DND-41 (cell line): ENCODE measurements around the gene TBC1D1.

Experiments used
- ATAC-seq: fragments of 200-7000 bp; cut with Tn5 transposase; 3 replicates; pipeline ENCODE4 v1.9.1; 2021; ENCODE audit warnings: low read depth; ENCODE audit not compliant: insufficient read depth
- DNase-seq: peaks from one replicate; pipeline ENCODE4 v3.0.0-alpha.2; 2020
- H2AFZ ChIP-seq: 2 replicates; pipeline ENCODE4 v1.6.0; 2012; ENCODE audit warnings: low read depth, low read length
- H3K27ac ChIP-seq: 2 replicates; pipeline ENCODE4 v1.5.1; 2012; ENCODE audit warnings: low read length, inconsistent platforms
- H3K27me3 ChIP-seq: fragments of 200-600 bp; sonication (generic); 2 replicates; pipeline ENCODE4 v1.6.0; 2012; ENCODE audit warnings: low read length, mild to moderate bottlenecking, inconsistent platforms; ENCODE audit not compliant: insufficient read depth, poor library complexity
- H3K36me3 ChIP-seq: 2 replicates; pipeline ENCODE4 v1.5.1; 2012; ENCODE audit warnings: low read length, inconsistent platforms; ENCODE audit not compliant: insufficient read depth
- H3K4me1 ChIP-seq: 2 replicates; pipeline ENCODE4 v1.5.1; 2012; ENCODE audit warnings: mild to moderate bottlenecking, low read length; ENCODE audit not compliant: insufficient read depth
- H3K4me2 ChIP-seq: 2 replicates; pipeline ENCODE4 v1.6.0; 2012; ENCODE audit warnings: mild to moderate bottlenecking, moderate library complexity, low read length, inconsistent platforms; ENCODE audit not compliant: insufficient read depth
- H3K4me3 ChIP-seq, 2 experiments: fragments of 200-600 bp in 1 of 2; shearing (Covaris generic) in 1 of 2; 2 replicates each; pipeline ENCODE4 v1.5.1; 2012 to 2016; ENCODE audit warnings: inconsistent platforms in 2 of 2, low read length in 2 of 2, mild to moderate bottlenecking in 2 of 2, low read depth in 1 of 2, moderate library complexity in 1 of 2
- H3K79me2 ChIP-seq: 2 replicates; pipeline ENCODE4 v1.6.0; 2012; ENCODE audit warnings: low read length, inconsistent platforms; ENCODE audit not compliant: insufficient read depth
- H3K9ac ChIP-seq: 2 replicates; pipeline ENCODE4 v1.6.0; 2012; ENCODE audit warnings: low read depth, mild to moderate bottlenecking, inconsistent platforms, low read length, moderate library complexity
- H3K9me3 ChIP-seq: 2 replicates; pipeline ENCODE4 v1.5.1; 2012; ENCODE audit warnings: low read length, moderate library complexity, mild to moderate bottlenecking, inconsistent platforms; ENCODE audit not compliant: insufficient read depth, severe bottlenecking
- H4K20me1 ChIP-seq: 2 replicates; pipeline ENCODE4 v1.6.0; 2012; ENCODE audit warnings: low read length; ENCODE audit not compliant: insufficient read depth
- CTCF ChIP-seq: IDR thresholded peaks from 2 replicates; pipeline ENCODE4 v1.5.1; 2012; ENCODE audit warnings: borderline replicate concordance, low read length, moderate library complexity, mild to moderate bottlenecking; ENCODE audit not compliant: poor library complexity, severe bottlenecking; ENCODE audit errors: extremely low read depth
- EZH2 ChIP-seq: IDR thresholded peaks from 3 replicates; pipeline ENCODE4 v1.6.1; 2012; ENCODE audit warnings: borderline replicate concordance, low read depth, mild to moderate bottlenecking, moderate library complexity, low read length, inconsistent platforms; ENCODE audit not compliant: severe bottlenecking

Gene TBC1D1

GRCh38 chr4:38125816-38126215, 234.9 kb downstream of the TBC1D1 start:
- H3K4me2 ChIP-seq: no peak overlapping the region
- DNase-seq: no peak
- no peak overlapping the region for H3K27ac ChIP-seq
- no peak overlapping the region for H2AFZ ChIP-seq
- H4K20me1 ChIP-seq: no peaks in the 10 kb centered on the region
- H3K9ac ChIP-seq: no peak overlapping the region
- H3K9me3 ChIP-seq: no peaks in the 10 kb centered on the region
- ATAC-seq: no peak
- peaks cover 51% of the 10 kb centered on the region for H3K36me3 ChIP-seq
- H3K27me3 ChIP-seq: no peaks in the 10 kb centered on the region
- no peaks in the 10 kb centered on the region for H3K79me2 ChIP-seq
- no peaks in the 10 kb centered on the region for H3K4me1 ChIP-seq
- no peak overlapping the region for H3K4me3 ChIP-seq
- TF ChIP-seq EZH2 (no peak), CTCF (no peak)

- ATAC-seq (no peak), DNase-seq (no peak)
- H3K36me3 ChIP-seq: peaks cover 50% of the 10 kb centered on the region
- H3K79me2 ChIP-seq: no peaks in the 10 kb centered on the region
- no peak overlapping the region for H3K27ac ChIP-seq
- H3K4me3 ChIP-seq: no peak overlapping the region
- no peaks in the 10 kb centered on the region for H3K4me1 ChIP-seq
- TF ChIP-seq CTCF: no peak
- no peak for TF ChIP-seq EZH2
- no peaks in the 10 kb centered on the region for H3K9me3 ChIP-seq
- H3K4me2 ChIP-seq: no peak overlapping the region
- no peak overlapping the region for H3K9ac ChIP-seq
- no peak overlapping the region for H2AFZ ChIP-seq
- no peaks in the 10 kb centered on the region for H4K20me1 ChIP-seq
- no peaks in the 10 kb centered on the region for H3K27me3 ChIP-seq
Measured at GRCh38 chr4:38128478-38129459, 237.9 kb downstream of the TBC1D1 start.

GRCh38 chr4:38129460-38130227, 238.8 kb downstream of the TBC1D1 start:
- Histone ChIP-seq H3K27ac (no peak overlapping the region), H3K36me3 (peaks cover 57% of the 10 kb centered on the region), H3K9ac (no peak overlapping the region), H3K4me3 (no peak overlapping the region), H3K79me2 (no peaks in the 10 kb centered on the region), H2AFZ (no peak overlapping the region), H4K20me1 (no peaks in the 10 kb centered on the region), H3K4me1 (no peaks in the 10 kb centered on the region), H3K4me2 (no peak overlapping the region), H3K9me3 (no peaks in the 10 kb centered on the region), H3K27me3 (no peaks in the 10 kb centered on the region)
- ATAC-seq (no peak), DNase-seq (no peak)
- TF ChIP-seq CTCF: no peak
- no peak for TF ChIP-seq EZH2
